Upper lobe of left lung (tissue), 4 donors: Measurements from ENCODE around the gene ULBP3.

Experiments used
- EP300 ChIP-seq, 4 donors: sonication (generic); formaldehyde crosslinking; IDR thresholded peaks; one replicate each; pipeline ENCODE4 v1.5.1; 2017; ENCODE audit warnings: antibody characterized with exemption in 4 of 4, control low read depth in 2 of 4
- POLR2A ChIP-seq, 4 donors: fragments of 450-650 bp; IDR thresholded peaks; one replicate each; pipeline ENCODE4 v1.5.1; 2016 to 2017; ENCODE audit warnings: antibody characterized with exemption in 4 of 4, mild to moderate bottlenecking in 2 of 4
- TF ChIP-seq, protein P1 (sequence below), 6 experiments: fragments of 450-650 bp in 4 of 6; fragments of 200-600 bp in 2 of 6; sonication (generic) in 2 of 6; IDR thresholded peaks; one replicate each; pipeline ENCODE4 v1.5.1; 2016 to 2019; ENCODE audit warnings: antibody characterized with exemption in 6 of 6

- TF ChIP-seq, protein P1, sequence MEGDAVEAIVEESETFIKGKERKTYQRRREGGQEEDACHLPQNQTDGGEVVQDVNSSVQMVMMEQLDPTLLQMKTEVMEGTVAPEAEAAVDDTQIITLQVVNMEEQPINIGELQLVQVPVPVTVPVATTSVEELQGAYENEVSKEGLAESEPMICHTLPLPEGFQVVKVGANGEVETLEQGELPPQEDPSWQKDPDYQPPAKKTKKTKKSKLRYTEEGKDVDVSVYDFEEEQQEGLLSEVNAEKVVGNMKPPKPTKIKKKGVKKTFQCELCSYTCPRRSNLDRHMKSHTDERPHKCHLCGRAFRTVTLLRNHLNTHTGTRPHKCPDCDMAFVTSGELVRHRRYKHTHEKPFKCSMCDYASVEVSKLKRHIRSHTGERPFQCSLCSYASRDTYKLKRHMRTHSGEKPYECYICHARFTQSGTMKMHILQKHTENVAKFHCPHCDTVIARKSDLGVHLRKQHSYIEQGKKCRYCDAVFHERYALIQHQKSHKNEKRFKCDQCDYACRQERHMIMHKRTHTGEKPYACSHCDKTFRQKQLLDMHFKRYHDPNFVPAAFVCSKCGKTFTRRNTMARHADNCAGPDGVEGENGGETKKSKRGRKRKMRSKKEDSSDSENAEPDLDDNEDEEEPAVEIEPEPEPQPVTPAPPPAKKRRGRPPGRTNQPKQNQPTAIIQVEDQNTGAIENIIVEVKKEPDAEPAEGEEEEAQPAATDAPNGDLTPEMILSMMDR (IDR thresholded peaks at IDR 0.05): no peak
- TF ChIP-seq POLR2A (IDR thresholded peaks at IDR 0.05) (no peak), EP300 (IDR thresholded peaks at IDR 0.05) (no peak)
Measured at GRCh38 chr6:150056156-150056555, 12.8 kb downstream of the ULBP3 start.
